GM10266 (cell line): ENCODE data around the gene ERMAP.

Experiments used
- DNase-seq: peaks from one replicate; pipeline ENCODE4 v3.0.0; 2012; ENCODE audit errors: extremely low spot score
- TF ChIP-seq, protein P1 (sequence below): IDR thresholded peaks from 2 replicates; pipeline ENCODE4 v1.5.1; 2012; ENCODE audit warnings: mild to moderate bottlenecking, low read depth; ENCODE audit not compliant: control insufficient read depth, insufficient read depth; ENCODE audit errors: missing control alignments

ERMAP gene

DNA sequence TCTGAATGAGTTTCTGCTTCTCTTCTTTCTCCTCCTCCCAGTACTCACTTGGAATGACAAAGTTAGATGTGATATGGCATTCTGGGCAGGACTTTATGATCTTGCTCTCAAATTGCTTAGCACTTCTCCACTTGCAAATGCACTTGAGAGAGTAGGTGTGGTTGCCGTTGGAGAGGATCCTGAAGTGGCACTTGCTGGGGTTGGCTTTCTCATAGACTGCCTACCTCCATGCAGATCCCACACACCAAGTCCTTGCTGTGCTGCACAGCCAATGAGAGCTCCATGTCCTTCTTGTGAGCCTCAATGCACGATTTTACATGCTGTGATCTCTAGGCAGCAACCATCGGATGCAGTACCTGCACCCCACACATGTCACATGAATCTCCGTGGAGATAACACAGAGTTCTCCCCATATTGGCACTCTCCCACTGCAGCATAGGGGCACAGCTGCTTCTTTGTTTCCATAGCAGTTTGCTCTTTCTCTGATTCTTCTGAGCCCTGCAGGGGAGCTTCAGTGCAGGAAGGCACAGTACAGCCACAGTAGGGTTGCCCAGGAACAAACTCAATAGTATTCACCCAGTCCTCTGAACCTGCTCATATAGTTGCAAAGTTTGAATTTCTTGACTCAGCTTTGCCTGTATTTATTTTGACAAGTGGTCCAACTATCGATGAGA, 74.7 kb downstream of the ERMAP start:
- TF ChIP-seq, protein P1, sequence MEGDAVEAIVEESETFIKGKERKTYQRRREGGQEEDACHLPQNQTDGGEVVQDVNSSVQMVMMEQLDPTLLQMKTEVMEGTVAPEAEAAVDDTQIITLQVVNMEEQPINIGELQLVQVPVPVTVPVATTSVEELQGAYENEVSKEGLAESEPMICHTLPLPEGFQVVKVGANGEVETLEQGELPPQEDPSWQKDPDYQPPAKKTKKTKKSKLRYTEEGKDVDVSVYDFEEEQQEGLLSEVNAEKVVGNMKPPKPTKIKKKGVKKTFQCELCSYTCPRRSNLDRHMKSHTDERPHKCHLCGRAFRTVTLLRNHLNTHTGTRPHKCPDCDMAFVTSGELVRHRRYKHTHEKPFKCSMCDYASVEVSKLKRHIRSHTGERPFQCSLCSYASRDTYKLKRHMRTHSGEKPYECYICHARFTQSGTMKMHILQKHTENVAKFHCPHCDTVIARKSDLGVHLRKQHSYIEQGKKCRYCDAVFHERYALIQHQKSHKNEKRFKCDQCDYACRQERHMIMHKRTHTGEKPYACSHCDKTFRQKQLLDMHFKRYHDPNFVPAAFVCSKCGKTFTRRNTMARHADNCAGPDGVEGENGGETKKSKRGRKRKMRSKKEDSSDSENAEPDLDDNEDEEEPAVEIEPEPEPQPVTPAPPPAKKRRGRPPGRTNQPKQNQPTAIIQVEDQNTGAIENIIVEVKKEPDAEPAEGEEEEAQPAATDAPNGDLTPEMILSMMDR, result no peak
- DNase-seq, result no peak
